ENCODE results near the gene SORCS2.

SORCS2 gene

DNA sequence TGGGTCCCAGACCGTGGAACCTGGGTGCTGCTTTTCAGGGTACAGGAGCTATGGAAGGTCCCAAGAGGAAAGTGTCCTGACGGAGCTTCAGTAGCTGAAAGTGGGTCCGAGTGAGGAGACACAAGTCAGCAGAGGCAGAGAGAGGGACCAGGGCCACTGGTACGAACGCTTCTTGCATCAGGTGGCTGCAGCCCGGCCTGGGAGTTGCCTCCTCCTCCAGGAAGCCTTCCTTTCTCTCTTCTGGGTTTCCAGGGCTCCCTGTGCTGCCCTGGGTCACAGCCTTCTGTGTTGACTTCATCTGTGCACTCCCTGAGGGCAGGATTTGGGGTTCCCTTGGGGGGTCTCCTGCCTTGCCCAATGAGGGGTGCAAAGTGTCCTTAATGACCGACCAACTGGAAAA is 94.5 kb downstream of the SORCS2 start:
- Mint-ChIP-seq H3K9me3 (no peaks in the 10 kb centered on the region), H3K4me1 (ENCODE audit: low read depth) (no peaks in the 10 kb centered on the region), H3K27ac (no peak overlapping the region), H3K27me3 (peaks cover 17% of the 10 kb centered on the region), H3K36me3 (ENCODE audit: low read depth) (no peaks in the 10 kb centered on the region), H3K4me3 (no peak overlapping the region)
- DNase-seq = no peak

DNA sequence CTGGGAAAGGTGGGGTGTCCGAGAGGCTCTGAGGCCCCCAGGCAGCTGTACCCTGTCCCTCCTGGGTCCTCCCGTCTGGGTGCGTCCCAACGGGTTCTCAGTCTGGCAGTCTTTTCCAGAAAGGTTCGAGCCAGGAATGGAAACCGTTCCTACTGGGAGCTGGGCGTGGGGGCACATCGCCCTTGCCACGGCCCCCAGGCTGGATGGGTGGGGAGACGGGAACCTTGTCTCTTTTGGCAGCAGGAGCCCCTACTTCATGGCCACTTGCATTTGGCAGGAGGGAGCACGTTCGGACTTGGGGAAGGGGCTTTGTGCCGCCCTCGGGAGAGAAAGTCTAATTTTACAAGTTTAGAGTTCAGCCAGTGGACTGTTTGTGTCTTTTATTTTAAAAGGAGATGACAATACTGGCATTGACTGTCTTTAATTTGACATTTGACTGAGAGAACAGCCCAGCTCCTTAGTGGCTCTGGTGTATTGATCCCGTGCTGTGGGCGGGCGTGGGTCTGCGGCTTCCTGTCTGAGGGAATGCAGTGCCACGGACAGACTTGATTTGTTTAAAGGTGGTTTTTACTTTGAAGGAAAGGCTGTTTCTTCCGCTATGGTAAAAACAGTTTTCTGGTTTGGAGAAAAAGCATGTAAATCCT is 95.1 kb downstream of the SORCS2 start:
- no peak for DNase-seq
- H3K27me3 Mint-ChIP-seq = peaks cover 11% of the 10 kb centered on the region
- H3K4me1 Mint-ChIP-seq (ENCODE audit: low read depth) = no peaks in the 10 kb centered on the region
- no peak overlapping the region for H3K27ac Mint-ChIP-seq
- no peaks in the 10 kb centered on the region for H3K36me3 Mint-ChIP-seq (ENCODE audit: low read depth)
- H3K9me3 Mint-ChIP-seq = no peaks in the 10 kb centered on the region
- H3K4me3 Mint-ChIP-seq = no peak overlapping the region

DNA sequence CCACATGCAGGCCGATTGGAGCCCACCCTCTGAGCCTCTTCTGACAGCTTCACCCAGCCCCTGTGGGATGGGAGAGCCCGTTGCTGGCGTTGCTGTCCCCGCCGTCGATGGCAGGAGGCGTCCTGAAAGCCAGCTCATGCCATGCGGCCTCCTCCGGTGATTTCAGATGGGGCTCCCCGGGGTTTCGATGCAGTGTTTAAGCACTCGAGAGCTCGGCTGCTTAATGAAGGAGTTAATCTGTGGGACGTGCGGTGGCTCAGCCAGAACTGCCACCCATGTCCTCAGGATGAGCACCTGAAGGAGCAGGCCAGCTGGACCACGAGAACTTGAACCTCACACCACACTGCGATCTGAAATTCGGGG is 95.6 kb downstream of the SORCS2 start:
- DNase-seq = no peak
- no peaks in the 10 kb centered on the region for H3K9me3 Mint-ChIP-seq
- no peak overlapping the region for H3K4me3 Mint-ChIP-seq
- peaks cover 8% of the 10 kb centered on the region for H3K27me3 Mint-ChIP-seq
- no peaks in the 10 kb centered on the region for H3K4me1 Mint-ChIP-seq (ENCODE audit: low read depth)
- no peak overlapping the region for H3K27ac Mint-ChIP-seq
- H3K36me3 Mint-ChIP-seq (ENCODE audit: low read depth) = no peaks in the 10 kb centered on the region

DNA sequence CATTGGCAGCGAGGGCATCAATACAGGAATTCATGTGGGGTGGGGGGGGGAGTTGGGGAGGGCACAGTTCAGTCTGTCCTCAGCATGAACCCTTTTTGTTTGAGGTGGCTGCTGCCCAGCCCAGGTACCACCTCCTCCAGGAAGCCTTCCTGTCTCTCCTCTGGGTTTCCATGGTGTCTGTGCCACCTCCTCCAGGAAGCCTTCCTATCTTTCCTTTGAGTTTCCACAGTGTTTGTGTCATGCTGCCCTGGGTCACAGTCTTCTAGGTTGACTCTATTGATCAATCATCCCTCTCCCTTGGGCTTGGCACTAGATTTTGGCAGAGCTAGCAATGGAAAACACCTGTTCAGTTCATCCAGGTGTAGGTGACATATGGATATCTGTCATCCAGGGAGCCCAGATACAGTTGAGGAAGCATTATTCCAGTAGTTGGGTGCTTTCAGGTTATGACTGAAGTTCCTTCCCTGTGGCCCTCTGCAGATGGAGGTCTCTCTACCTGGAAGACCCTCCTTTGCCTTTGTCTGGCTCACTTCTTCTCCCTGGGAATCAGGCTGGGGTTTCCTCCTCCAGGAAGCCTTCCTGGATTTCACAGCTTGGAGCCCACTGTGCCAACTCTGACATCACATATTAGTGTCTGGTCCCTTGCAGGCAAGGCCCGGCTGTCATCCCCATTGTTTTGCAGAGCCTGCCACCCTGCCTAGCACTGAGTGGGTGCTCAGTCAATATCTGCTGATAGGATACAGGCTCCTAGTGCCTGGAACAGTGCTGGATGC is 96.6 kb downstream of the SORCS2 start:
- H3K4me1 Mint-ChIP-seq (ENCODE audit: low read depth) = no peaks in the 10 kb centered on the region
- no peaks in the 10 kb centered on the region for H3K9me3 Mint-ChIP-seq
- DNase-seq = no peak
- H3K36me3 Mint-ChIP-seq (ENCODE audit: low read depth) = no peaks in the 10 kb centered on the region
- H3K27ac Mint-ChIP-seq = no peak overlapping the region
- peaks cover 8% of the 10 kb centered on the region for H3K27me3 Mint-ChIP-seq
- H3K4me3 Mint-ChIP-seq = no peak overlapping the region

DNA sequence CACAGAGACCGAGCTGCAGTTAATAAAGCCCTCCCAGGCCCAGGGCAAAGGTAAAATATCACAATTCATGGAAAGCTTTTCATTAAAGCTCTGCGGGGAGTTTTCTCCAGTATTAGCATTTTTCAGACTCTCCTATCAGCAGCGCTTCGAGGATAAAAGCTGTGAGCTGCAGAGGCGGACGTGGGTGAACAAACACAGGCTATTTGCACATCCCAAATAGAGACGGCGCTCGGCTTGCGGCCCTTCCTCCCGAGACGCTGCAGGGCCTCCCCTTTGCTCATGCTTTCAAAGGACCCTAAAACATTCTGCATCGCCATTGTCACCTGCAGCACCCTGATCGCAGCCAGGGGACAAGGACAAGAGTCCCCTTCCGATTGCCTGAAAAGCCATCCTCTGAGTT is 97.3 kb downstream of the SORCS2 start:
- H3K9me3 Mint-ChIP-seq = no peaks in the 10 kb centered on the region
- H3K4me3 Mint-ChIP-seq = no peak overlapping the region
- H3K27ac Mint-ChIP-seq = no peak overlapping the region
- peaks cover 8% of the 10 kb centered on the region for H3K27me3 Mint-ChIP-seq
- H3K36me3 Mint-ChIP-seq (ENCODE audit: low read depth) = no peaks in the 10 kb centered on the region
- H3K4me1 Mint-ChIP-seq (ENCODE audit: low read depth) = no peaks in the 10 kb centered on the region
- no peak for DNase-seq

DNA sequence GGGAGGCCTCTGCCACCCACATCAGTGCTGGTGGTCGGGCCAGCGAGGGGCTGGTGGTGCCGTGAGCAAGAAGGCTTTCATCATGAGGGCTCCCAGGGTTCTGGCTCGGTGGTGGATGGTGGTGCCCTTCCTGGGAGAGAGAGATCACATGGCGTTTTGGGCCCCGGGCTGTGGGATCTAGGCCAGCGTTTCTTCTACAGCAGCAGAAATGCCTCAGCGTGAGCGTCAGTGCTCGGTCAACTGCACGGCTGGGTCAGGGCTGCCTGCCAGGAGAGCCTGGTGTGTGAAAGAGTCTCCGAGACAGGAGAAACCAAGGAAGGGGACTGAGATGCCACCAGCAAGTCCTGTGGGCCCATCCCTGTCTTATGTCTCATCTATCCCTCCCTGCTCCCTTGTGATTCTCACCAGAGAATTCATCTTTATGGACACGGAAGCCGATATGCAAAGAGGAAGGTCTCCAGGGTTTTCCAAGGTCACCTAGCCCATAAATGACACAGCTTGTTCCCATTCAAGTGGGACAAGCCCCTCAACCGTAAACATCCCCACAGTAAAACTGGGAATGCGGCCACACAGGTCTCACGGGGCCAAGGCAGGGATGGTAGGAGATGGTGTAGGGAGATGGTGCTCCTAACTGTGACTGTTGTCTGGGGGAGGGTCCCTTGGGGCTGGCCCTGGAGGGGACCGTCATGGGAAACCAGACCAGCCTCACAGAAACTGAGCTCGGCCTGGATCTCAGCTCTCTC is 99.2 kb downstream of the SORCS2 start:
- H3K36me3 Mint-ChIP-seq (ENCODE audit: low read depth) = no peaks in the 10 kb centered on the region
- H3K27me3 Mint-ChIP-seq = peaks cover 2% of the 10 kb centered on the region
- H3K4me3 Mint-ChIP-seq = no peak overlapping the region
- H3K9me3 Mint-ChIP-seq = no peaks in the 10 kb centered on the region
- no peaks in the 10 kb centered on the region for H3K4me1 Mint-ChIP-seq (ENCODE audit: low read depth)
- H3K27ac Mint-ChIP-seq = no peak overlapping the region
- no peak for DNase-seq

DNA sequence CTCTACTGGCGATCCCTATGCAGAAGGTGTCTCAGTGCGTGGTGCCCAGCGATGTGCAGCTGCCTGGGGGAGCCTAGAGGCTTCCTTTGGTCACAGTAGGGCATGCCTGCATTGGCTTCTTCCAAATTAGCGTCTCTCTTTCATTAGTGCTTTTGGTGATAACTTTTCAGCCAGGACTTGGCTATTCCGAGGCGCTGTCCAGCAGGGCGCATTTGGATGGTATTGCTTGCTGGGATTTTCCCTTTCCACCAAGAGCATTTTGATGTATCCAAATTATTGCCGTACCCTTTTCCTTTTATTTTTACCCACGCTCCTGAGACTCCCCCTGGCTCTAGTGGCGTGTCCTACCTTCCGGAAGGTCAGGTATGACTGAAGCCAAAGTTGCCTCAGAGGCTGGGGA is 101.4 kb downstream of the SORCS2 start:
- no peak for DNase-seq
- Mint-ChIP-seq H3K4me1 (ENCODE audit: low read depth) (no peaks in the 10 kb centered on the region), H3K4me3 (no peak overlapping the region), H3K27ac (no peak overlapping the region), H3K9me3 (no peaks in the 10 kb centered on the region), H3K27me3 (peaks cover 11% of the 10 kb centered on the region), H3K36me3 (ENCODE audit: low read depth) (no peaks in the 10 kb centered on the region)

DNA sequence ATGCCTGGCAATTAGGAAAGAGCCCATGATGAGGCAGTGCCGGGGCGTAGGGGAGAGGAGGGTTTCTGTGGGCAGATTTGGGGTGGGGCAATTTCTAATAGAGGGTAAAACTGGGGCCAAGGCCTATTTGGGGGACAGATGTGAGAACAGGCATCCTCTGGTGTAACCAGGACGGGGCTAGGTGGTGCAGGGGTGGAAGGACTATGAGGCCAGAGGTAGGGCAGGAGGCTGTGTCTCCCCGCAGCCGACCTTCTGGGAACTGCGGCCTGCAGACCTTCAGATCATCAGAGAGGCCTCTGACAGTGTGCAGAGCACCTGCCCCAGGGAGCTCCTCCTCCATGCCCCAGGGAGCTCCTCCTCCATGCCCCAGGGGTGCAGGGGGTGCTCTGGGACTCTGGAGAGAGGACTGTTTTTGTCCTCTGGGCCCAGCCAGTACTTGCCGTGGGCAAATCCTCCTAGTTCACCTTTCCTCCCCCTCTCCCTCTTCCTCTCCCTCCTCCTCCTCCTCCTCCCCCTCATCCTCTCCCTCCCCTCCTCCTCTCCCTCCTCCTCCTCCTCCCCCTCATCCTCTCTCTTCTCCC is 101.9 kb downstream of the SORCS2 start:
- Mint-ChIP-seq H3K4me1 (ENCODE audit: low read depth) (no peaks in the 10 kb centered on the region), H3K36me3 (ENCODE audit: low read depth) (no peaks in the 10 kb centered on the region), H3K9me3 (no peaks in the 10 kb centered on the region), H3K27ac (no peak overlapping the region), H3K27me3 (peaks cover 12% of the 10 kb centered on the region), H3K4me3 (no peak overlapping the region)
- no peak for DNase-seq

DNA sequence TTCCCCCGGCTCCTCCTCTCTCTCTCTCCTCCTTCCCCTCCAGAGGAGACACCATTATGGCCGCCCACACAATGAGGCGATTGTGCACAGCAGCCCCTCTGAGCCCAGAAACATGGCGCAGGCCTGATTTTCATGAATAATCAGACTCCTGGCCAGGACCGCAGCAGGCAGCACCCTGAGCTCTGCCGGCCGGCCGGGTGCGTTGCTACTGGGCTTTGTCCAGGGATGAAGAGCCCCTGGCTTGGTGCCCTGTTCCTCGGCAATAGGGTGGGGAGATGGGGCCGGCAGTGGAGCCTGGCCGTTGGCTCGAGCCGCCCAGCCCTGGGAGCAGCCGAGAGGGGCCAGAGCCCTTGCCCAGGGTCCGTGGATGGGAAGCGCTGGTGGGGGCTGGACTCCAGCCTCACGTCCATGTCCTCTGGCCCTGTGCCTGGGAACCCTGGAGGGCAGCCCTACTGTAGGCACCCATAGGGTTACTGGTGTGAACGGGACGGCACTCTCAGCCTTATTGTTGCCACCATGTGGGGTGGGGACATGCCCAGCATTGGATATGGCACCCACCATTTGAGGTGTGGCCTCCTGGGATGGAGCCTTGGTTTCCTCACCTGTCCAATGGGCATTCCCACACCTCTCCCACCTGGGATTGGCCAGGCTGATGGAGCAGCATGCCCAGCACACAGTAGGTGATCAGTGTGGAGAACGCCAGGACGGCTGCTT is 103.0 kb downstream of the SORCS2 start:
- Mint-ChIP-seq H3K9me3 (no peaks in the 10 kb centered on the region), H3K4me1 (ENCODE audit: low read depth) (no peaks in the 10 kb centered on the region), H3K4me3 (no peak overlapping the region), H3K27me3 (peaks cover 20% of the 10 kb centered on the region), H3K36me3 (ENCODE audit: low read depth) (no peaks in the 10 kb centered on the region), H3K27ac (no peak overlapping the region)
- DNase-seq = no peak

DNA sequence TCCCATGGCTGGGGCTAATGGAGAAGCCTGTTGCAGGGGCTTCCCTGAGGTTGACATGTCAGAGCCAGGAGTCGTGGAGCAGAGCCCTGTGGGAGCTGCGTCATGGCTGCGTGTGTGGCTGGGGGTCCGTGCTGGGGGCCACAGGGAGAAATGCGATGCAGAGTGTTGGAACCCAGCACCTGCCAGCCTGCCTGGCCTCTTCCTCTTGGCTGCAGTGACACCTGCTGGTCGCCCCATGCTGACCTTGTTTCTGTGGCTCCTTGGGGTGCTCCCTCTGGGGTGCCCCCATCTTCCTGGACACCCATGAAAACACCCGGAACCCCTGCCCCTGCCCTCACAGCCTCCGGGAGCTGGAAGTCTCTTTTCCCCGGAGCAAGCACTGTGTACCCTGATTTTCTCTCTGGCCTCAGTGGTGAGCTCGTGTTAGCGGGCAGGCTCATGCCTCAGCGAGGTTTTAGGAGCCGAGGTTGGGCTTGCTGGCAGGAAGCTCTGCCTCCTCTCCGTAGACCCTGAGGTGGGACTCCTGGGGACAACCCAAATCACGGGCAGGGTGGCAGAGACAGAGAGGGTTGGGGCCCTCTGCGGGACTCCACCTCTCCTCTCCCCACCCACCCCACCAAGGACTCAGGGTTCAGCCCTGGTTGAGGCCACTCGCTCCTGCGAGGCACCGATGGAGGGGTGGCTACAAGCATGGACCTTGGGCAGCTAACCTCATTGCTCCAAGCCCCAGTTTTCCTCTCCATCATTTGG is 103.7 kb downstream of the SORCS2 start:
- Mint-ChIP-seq H3K27ac (no peak overlapping the region), H3K4me3 (no peak overlapping the region), H3K4me1 (ENCODE audit: low read depth) (no peaks in the 10 kb centered on the region), H3K9me3 (no peaks in the 10 kb centered on the region), H3K36me3 (ENCODE audit: low read depth) (no peaks in the 10 kb centered on the region), H3K27me3 (peaks cover 20% of the 10 kb centered on the region)
- no peak for DNase-seq

DNA sequence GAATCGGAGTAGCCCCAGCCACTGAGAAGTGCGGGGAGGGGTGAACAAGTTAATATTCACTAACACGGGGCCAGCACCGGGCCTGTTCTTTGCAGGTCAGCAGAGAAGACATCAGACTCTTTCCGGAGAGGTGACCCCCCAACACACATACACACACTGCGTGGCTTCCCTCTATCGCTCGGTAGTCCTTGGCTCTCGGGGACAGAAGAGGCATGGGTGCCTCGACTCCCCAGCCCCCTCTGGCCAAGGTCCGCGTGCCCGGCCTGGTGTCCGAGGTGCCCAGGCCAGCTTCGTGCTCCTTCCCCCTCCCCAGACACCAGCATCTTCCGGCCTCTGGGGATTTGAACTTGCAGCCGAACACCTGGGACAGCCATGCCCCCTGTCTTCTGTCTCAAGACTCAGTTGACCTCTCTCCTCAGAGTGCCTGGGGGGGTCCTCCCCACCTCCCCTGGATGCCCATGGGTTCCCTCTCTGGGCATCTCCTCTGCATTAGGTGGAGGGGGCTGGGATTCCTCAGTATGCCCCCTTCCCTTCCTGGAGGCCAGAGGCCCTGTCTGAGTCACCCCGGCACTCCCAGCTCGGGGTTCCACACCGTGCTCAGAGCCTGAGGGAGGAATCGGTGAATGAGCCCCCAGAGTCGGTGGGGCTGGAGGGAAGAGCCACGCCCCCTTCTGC is 104.5 kb downstream of the SORCS2 start:
- Mint-ChIP-seq H3K4me1 (ENCODE audit: low read depth) (no peaks in the 10 kb centered on the region), H3K36me3 (ENCODE audit: low read depth) (no peaks in the 10 kb centered on the region), H3K27me3 (peaks cover 20% of the 10 kb centered on the region), H3K9me3 (no peaks in the 10 kb centered on the region), H3K27ac (no peak overlapping the region), H3K4me3 (no peak overlapping the region)
- no peak for DNase-seq

DNA sequence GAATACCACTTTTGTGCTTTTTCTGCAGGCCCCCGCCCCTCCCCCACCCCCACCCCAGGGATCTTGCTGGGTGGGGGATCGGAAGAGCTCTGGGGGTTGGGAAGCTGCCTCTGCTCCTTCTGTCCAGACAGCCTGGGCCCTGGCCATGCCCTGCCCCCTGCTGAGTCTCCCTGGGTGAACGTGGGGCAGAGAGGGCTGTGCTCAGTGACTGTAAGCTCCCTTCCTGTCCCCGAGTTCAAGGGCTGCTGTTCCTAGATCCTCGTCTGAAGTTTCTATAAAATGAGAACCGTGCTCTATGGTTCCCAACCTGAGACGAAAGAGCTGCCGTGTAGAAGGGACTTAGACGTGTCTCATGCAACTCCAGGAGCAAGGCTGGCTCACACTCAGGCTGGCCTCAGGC is 105.0 kb downstream of the SORCS2 start:
- no peak overlapping the region for H3K4me3 Mint-ChIP-seq
- H3K4me1 Mint-ChIP-seq (ENCODE audit: low read depth) = no peaks in the 10 kb centered on the region
- no peak overlapping the region for H3K27ac Mint-ChIP-seq

DNA sequence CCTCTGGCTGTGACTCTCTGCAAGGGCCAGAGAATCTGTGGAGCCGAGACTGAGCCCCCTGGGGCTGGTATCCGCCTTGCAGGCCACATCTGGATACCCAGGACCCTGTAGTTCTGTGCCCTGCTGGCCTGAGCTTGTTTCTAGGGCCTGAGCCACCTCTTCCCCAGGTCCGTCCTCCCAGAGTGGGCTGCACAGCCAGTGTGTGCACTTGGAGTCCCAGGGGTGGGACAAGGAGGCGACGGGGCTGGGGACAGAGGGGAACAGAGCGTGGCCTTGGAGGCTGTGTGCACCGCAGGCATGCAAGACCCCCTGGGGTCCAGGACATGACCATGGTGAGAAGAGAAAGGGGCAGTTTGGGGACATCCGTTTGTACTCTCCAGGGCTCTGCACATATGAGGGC is 105.5 kb downstream of the SORCS2 start:
- Mint-ChIP-seq H3K9me3 (no peaks in the 10 kb centered on the region), H3K27ac (no peak overlapping the region), H3K4me1 (ENCODE audit: low read depth) (no peaks in the 10 kb centered on the region), H3K27me3 (peaks cover 20% of the 10 kb centered on the region), H3K4me3 (no peak overlapping the region), H3K36me3 (ENCODE audit: low read depth) (no peaks in the 10 kb centered on the region)
- DNase-seq = no peak

More for the DNA sequence above, 105.0 kb downstream of the SORCS2 start:
- Mint-ChIP-seq H3K27me3 (peaks cover 20% of the 10 kb centered on the region), H3K36me3 (ENCODE audit: low read depth) (no peaks in the 10 kb centered on the region), H3K9me3 (no peaks in the 10 kb centered on the region)
- no peak for DNase-seq
